ENCODE results near the gene CD80. TPM values are rescaled to one million over a fixed set of nuclear protein-coding genes. Genes with fewer than 3 reads are reported as not detected.
A peak's percentile ranks its signal among the peaks of the same experiment; 100 is the strongest.

Gene CD80
- total RNA-seq, 1 donor from 2014 or later: not detected

- no peak overlapping the region for H3K4me3 ChIP-seq
- TF ChIP-seq CTCF (IDR thresholded peaks at IDR 0.05; ENCODE audit: borderline replicate concordance): peak; percentile 65
- H3K27me3 ChIP-seq (ENCODE audit: low read depth): no peaks in the 10 kb centered on the region
- H3K4me1 ChIP-seq: peaks cover 74% of the 10 kb centered on the region
- peak overlapping the region; percentile 87 for H3K27ac ChIP-seq (replicated peaks)
- no peaks in the 10 kb centered on the region for H3K9me3 ChIP-seq (replicated peaks)
- DNase-seq: peak; percentile 27
- no peaks in the 10 kb centered on the region for H3K36me3 ChIP-seq
- intact Hi-C loops (cut with micrococcal nuclease): no loop called here
These were observed 41.3 kb upstream of the CD80 start for GRCh38 chr3:119600732-119601131.

- H3K27ac ChIP-seq (replicated peaks): peak overlapping the region; percentile 87
- no peak overlapping the region for H3K4me3 ChIP-seq
- no peaks in the 10 kb centered on the region for H3K36me3 ChIP-seq
- H3K4me1 ChIP-seq: peaks cover 81% of the 10 kb centered on the region
- no peak for DNase-seq
- H3K27me3 ChIP-seq (ENCODE audit: low read depth): no peaks in the 10 kb centered on the region
- TF ChIP-seq CTCF (IDR thresholded peaks at IDR 0.05; ENCODE audit: borderline replicate concordance): no peak
- intact Hi-C loops (cut with micrococcal nuclease): no loop called here
- no peaks in the 10 kb centered on the region for H3K9me3 ChIP-seq (replicated peaks)
These were observed 40.3 kb upstream of the CD80 start for GRCh38 chr3:119599558-119600174.

- H3K4me1 ChIP-seq: peaks cover 81% of the 10 kb centered on the region
- H3K27me3 ChIP-seq (ENCODE audit: low read depth): no peaks in the 10 kb centered on the region
- no peaks in the 10 kb centered on the region for H3K9me3 ChIP-seq (replicated peaks)
- DNase-seq: no peak
- H3K27ac ChIP-seq (replicated peaks): peak overlapping the region; percentile 87
- H3K4me3 ChIP-seq: peak overlapping the region; percentile 22
- H3K36me3 ChIP-seq: no peaks in the 10 kb centered on the region
- TF ChIP-seq CTCF (IDR thresholded peaks at IDR 0.05; ENCODE audit: borderline replicate concordance): no peak
- intact Hi-C loops (cut with micrococcal nuclease): no loop called here
These were observed 39.1 kb upstream of the CD80 start for GRCh38 chr3:119598410-119599098.

- Histone ChIP-seq H3K27ac (replicated peaks) (peak within 1 kb of the TSS; percentile 87), H3K36me3 (no peaks in the 10 kb centered on the region), H3K9me3 (replicated peaks) (no peaks in the 10 kb centered on the region), H3K4me1 (peaks cover 77% of the 10 kb centered on the region), H3K4me3 (peak within 1 kb of the TSS; percentile 22), H3K27me3 (ENCODE audit: low read depth) (no peaks in the 10 kb centered on the region)
- DNase-seq: no peak
- intact Hi-C loops (cut with micrococcal nuclease): no loop called here
- TF ChIP-seq CTCF (IDR thresholded peaks at IDR 0.05; ENCODE audit: borderline replicate concordance): no peak
These were observed 38.3 kb upstream of the CD80 start, which contains the start of gene PLA1A for GRCh38 chr3:119597548-119598288. Gene PLA1A (plus strand): TSS chr3:119597885. CDS start chr3:119597914, 29 bp downstream.

- no peaks in the 10 kb centered on the region for H3K9me3 ChIP-seq (replicated peaks)
- no peaks in the 10 kb centered on the region for H3K36me3 ChIP-seq
- H3K4me3 ChIP-seq: peak overlapping the region; percentile 47
- peak overlapping the region; percentile 87 for H3K27ac ChIP-seq (replicated peaks)
- no peak for TF ChIP-seq CTCF (IDR thresholded peaks at IDR 0.05; ENCODE audit: borderline replicate concordance)
- intact Hi-C loops (cut with micrococcal nuclease): no loop called here
- no peak for DNase-seq
- H3K27me3 ChIP-seq (ENCODE audit: low read depth): no peaks in the 10 kb centered on the region
- H3K4me1 ChIP-seq: peaks cover 63% of the 10 kb centered on the region
These were observed 37.0 kb upstream of the CD80 start for GRCh38 chr3:119596398-119596797.

Measured in left ventricle myocardium inferior (tissue), 1 donor.